Naive thymus-derived CD8-positive, alpha-beta T cell (primary cell): ENCODE data around the gene RAC3. TPM values are rescaled to one million over a fixed set of nuclear protein-coding genes. Genes with fewer than 3 reads are reported as not detected.

Experiments used
- ATAC-seq, 2 donors: fragments of 150-1000 bp; cut with Tn5 transposase in 1 of 2; sonication (Bioruptor Pico), chemical (Tn5 transposase) in 1 of 2; 1 replicate in 1 of 2; 2 replicates in 1 of 2; pipeline ENCODE4 v1.10.0; 2021; ENCODE audit warnings: mild to moderate bottlenecking in 2 of 2, moderate library complexity in 2 of 2
- POLR2A ChIA-PET: fragments of 350-600 bp; sonication (Branson Sonifier 250); formaldehyde crosslinking; loops from one replicate; lab custom pipeline; 2021; ENCODE audit warnings: antibody characterized with exemption; lab: Charles Lee
- DNase-seq, 10 donors: peaks; one replicate each; pipeline versions ENCODE4 v3.0.0 to v3.0.0-alpha.2; 2020 to 2022
- H3K27ac Mint-ChIP-seq, 10 donors: one replicate each; pipeline ENCODE4 v1.8.0; 2020 to 2022; ENCODE audit warnings: mild to moderate bottlenecking in 10 of 10, mixed read lengths in 10 of 10, moderate library complexity in 4 of 10, inconsistent platforms in 1 of 10
- H3K27me3 Mint-ChIP-seq, 5 donors: one replicate each; pipeline ENCODE4 v1.8.0; 2021 to 2022; ENCODE audit warnings: mixed read lengths in 5 of 5
- H3K36me3 Mint-ChIP-seq, 3 donors: one replicate each; pipeline ENCODE4 v1.8.0; 2020 to 2022; ENCODE audit warnings: mixed read lengths in 3 of 3, mild to moderate bottlenecking in 2 of 3, inconsistent platforms in 1 of 3
- H3K4me1 Mint-ChIP-seq, 4 donors: one replicate each; pipeline ENCODE4 v1.8.0; 2021 to 2022; ENCODE audit warnings: mixed read lengths in 4 of 4
- H3K4me3 Mint-ChIP-seq, 10 donors: one replicate each; pipeline ENCODE4 v1.8.0; 2020 to 2022; ENCODE audit warnings: mild to moderate bottlenecking in 10 of 10, mixed read lengths in 10 of 10, moderate library complexity in 6 of 10, inconsistent platforms in 1 of 10
- H3K9me3 Mint-ChIP-seq, 9 donors: one replicate each; pipeline ENCODE4 v1.8.0; 2020 to 2022; ENCODE audit warnings: mixed read lengths in 9 of 9, mild to moderate bottlenecking in 3 of 9, inconsistent platforms in 1 of 9, moderate library complexity in 1 of 9
- polyA plus RNA-seq, 3 donors: library from polyadenylated mRNA; unstranded; fragments of 300-500 nt; fragmentation: Illumina TruSeq; gene quantifications; one replicate each; pipeline ENCODE4 v1.2.3, GENCODE V29; 2021
- total RNA-seq, 8 experiments: library from RNA in 2 of 8; stranded (reverse) in 2 of 8; gene quantifications; one replicate each; pipeline ENCODE4 v1.2.3 and lab custom pipeline; 2021 to 2026

RAC3 gene
- total and polyA plus RNA-seq, 5 experiments from 2014 or later, result 1.4 to 1.5 TPM; not detected in 3

GRCh38 chr17:82059272-82060000, 28.0 kb downstream of the RAC3 start:
- Mint-ChIP-seq H3K27me3 (no peaks in the 10 kb centered on the region), H3K4me3 (no peak overlapping the region), H3K27ac (peak overlapping the region in 1 of 10 donors; percentile 86), H3K4me1 (peaks cover 0 to 18% (median 6%) of the 10 kb centered on the region in 4 donors), H3K9me3 (no peaks in the 10 kb centered on the region), H3K36me3 (peaks cover 0 to 25% (median 1%) of the 10 kb centered on the region in 3 donors)
- POLR2A ChIA-PET, result no interaction called here
- ATAC-seq (no peak), DNase-seq (peak in 1 of 10 donors; percentile 46)

- Mint-ChIP-seq H3K9me3 (no peaks in the 10 kb centered on the region), H3K36me3 (peaks cover 0 to 25% (median 1%) of the 10 kb centered on the region in 3 donors), H3K27me3 (no peaks in the 10 kb centered on the region), H3K4me1 (peaks cover 0 to 19% (median 6%) of the 10 kb centered on the region in 4 donors), H3K4me3 (no peak overlapping the region), H3K27ac (peak overlapping the region in 3 of 10 donors; percentile 34 to 86 (median 70))
- ATAC-seq (no peak), DNase-seq (no peak)
- POLR2A ChIA-PET, result no interaction called here
Observed at GRCh38 chr17:82060001-82060380, 28.5 kb downstream of the RAC3 start.

- H3K36me3 Mint-ChIP-seq, result peaks cover 0 to 25% (median 1%) of the 10 kb centered on the region in 3 donors
Observed at GRCh38 chr17:82060614-82061013, 29.1 kb downstream of the RAC3 start.

GRCh38 chr17:82061047-82061925, 29.8 kb downstream of the RAC3 start:
- H3K36me3 Mint-ChIP-seq, result peaks cover 0 to 21% (median 1%) of the 10 kb centered on the region in 3 donors

More at GRCh38 chr17:82060614-82061013, 29.1 kb downstream of the RAC3 start:
- no peak for ATAC-seq
- H3K4me1 Mint-ChIP-seq, result peaks cover 0 to 15% (median 6%) of the 10 kb centered on the region in 4 donors
- H3K27ac Mint-ChIP-seq, result no peak overlapping the region
- H3K9me3 Mint-ChIP-seq, result no peaks in the 10 kb centered on the region
- H3K4me3 Mint-ChIP-seq, result no peak overlapping the region
- H3K27me3 Mint-ChIP-seq, result no peaks in the 10 kb centered on the region
- no peak for DNase-seq
- POLR2A ChIA-PET, result no interaction called here

GRCh38 chr17:82062076-82062983, 30.9 kb downstream of the RAC3 start:
- Mint-ChIP-seq H3K27ac (peak overlapping the region in 3 of 10 donors; percentile 2 to 60 (median 49)), H3K9me3 (no peaks in the 10 kb centered on the region), H3K36me3 (peaks cover 0 to 18% (median 1%) of the 10 kb centered on the region in 3 donors), H3K27me3 (no peaks in the 10 kb centered on the region), H3K4me1 (peaks cover 4 to 27% (median 12%) of the 10 kb centered on the region in 4 donors), H3K4me3 (peak overlapping the region in 3 of 10 donors; percentile 19 to 45 (median 37))
- POLR2A ChIA-PET, result interaction anchor here (0.9 to 1.6 kb wide), 2 partner anchors 11 to 25 kb away, joined by 3 to 8 read pairs; partner anchors contain the start of genes DCXR, GPS1 and RFNG
- no peak for ATAC-seq
- DNase-seq, result peak in 1 of 10 donors; percentile 56

More at GRCh38 chr17:82061047-82061925, 29.8 kb downstream of the RAC3 start:
- POLR2A ChIA-PET, result interaction anchor here (0.9 to 1.6 kb wide), 2 partner anchors 10 to 24 kb away, joined by 3 to 8 read pairs; partner anchors contain the start of genes DCXR, GPS1 and RFNG
- H3K27ac Mint-ChIP-seq, result no peak overlapping the region
- no peaks in the 10 kb centered on the region for H3K27me3 Mint-ChIP-seq
- peaks cover 4 to 18% (median 7%) of the 10 kb centered on the region in 4 donors for H3K4me1 Mint-ChIP-seq
- DNase-seq (peak in 1 of 10 donors; percentile 58), ATAC-seq (no peak)
- H3K9me3 Mint-ChIP-seq, result no peaks in the 10 kb centered on the region
- no peak overlapping the region for H3K4me3 Mint-ChIP-seq

- H3K27ac Mint-ChIP-seq, result no peak overlapping the region
- peak in 1 of 10 donors; percentile 60 for DNase-seq
- ATAC-seq, result no peak
- H3K36me3 Mint-ChIP-seq, result peaks cover 0 to 14% (median 1%) of the 10 kb centered on the region in 3 donors
- H3K4me3 Mint-ChIP-seq, result peak overlapping the region in 1 of 10 donors; percentile 66
- H3K4me1 Mint-ChIP-seq, result peaks cover under 1 to 29% (median 12%) of the 10 kb centered on the region in 4 donors
- POLR2A ChIA-PET, result interaction anchor here (1.6 kb wide), 1 partner anchor 12 kb away, joined by 8 read pairs; the partner anchor contains the start of genes GPS1 and RFNG
- no peaks in the 10 kb centered on the region for H3K27me3 Mint-ChIP-seq
- H3K9me3 Mint-ChIP-seq, result no peaks in the 10 kb centered on the region
Observed at GRCh38 chr17:82062984-82063368, 31.5 kb downstream of the RAC3 start.

GRCh38 chr17:82063424-82064415, 32.2 kb downstream of the RAC3 start:
- DNase-seq, result peak in 1 of 10 donors; percentile 50
- POLR2A ChIA-PET, result interaction anchor here (2.7 to 4.5 kb wide), 2 partner anchors 8 to 12 kb away, joined by 15 to 38 read pairs; partner anchors contain the start of genes GPS1 and RFNG
- no peaks in the 10 kb centered on the region for H3K9me3 Mint-ChIP-seq
- peaks cover 0 to 29% (median 12%) of the 10 kb centered on the region in 4 donors for H3K4me1 Mint-ChIP-seq
- H3K4me3 Mint-ChIP-seq, result peak overlapping the region; percentile 41 to 83 (median 66)
- no peak for ATAC-seq
- peak overlapping the region in 9 of 10 donors; percentile 32 to 87 (median 58) for H3K27ac Mint-ChIP-seq
- peaks cover 0 to 9% (median 1%) of the 10 kb centered on the region in 3 donors for H3K36me3 Mint-ChIP-seq
- H3K27me3 Mint-ChIP-seq, result no peaks in the 10 kb centered on the region

GRCh38 chr17:82064433-82065192, 33.1 kb downstream of the RAC3 start:
- ATAC-seq (no peak), DNase-seq (no peak)
- peak overlapping the region; percentile 41 to 83 (median 66) for H3K4me3 Mint-ChIP-seq
- no peaks in the 10 kb centered on the region for H3K9me3 Mint-ChIP-seq
- H3K4me1 Mint-ChIP-seq, result peaks cover 0 to 29% (median 12%) of the 10 kb centered on the region in 4 donors
- peaks cover 0 to 8% (median 1%) of the 10 kb centered on the region in 3 donors for H3K36me3 Mint-ChIP-seq
- POLR2A ChIA-PET, result interaction anchor here (1.1 to 4.5 kb wide), 10 partner anchors 8 to 231 kb away, joined by 3 to 38 read pairs (median 6); partner anchors contain the start of genes CENPX, DCXR, FASN and GPS1
- no peaks in the 10 kb centered on the region for H3K27me3 Mint-ChIP-seq
- peak overlapping the region in 9 of 10 donors; percentile 37 to 87 (median 63) for H3K27ac Mint-ChIP-seq

GRCh38 chr17:82065193-82065637, 33.7 kb downstream of the RAC3 start:
- H3K4me1 Mint-ChIP-seq, result peaks cover 0 to 29% (median 12%) of the 10 kb centered on the region in 4 donors
- peak in 3 of 10 donors; percentile 25 to 63 (median 38) for DNase-seq
- peak overlapping the region; percentile 41 to 83 (median 66) for H3K4me3 Mint-ChIP-seq
- no peaks in the 10 kb centered on the region for H3K9me3 Mint-ChIP-seq
- H3K27ac Mint-ChIP-seq, result peak overlapping the region in 6 of 10 donors; percentile 41 to 83 (median 62)
- H3K36me3 Mint-ChIP-seq, result peaks cover 0 to 4% (median under 1%) of the 10 kb centered on the region in 3 donors
- H3K27me3 Mint-ChIP-seq, result no peaks in the 10 kb centered on the region
- POLR2A ChIA-PET, result interaction anchor here (0.6 to 4.5 kb wide), 13 partner anchors 9 to 231 kb away, joined by 3 to 38 read pairs (median 4); partner anchors contain the start of genes CENPX, DCXR, FASN and GPS1
- ATAC-seq, result peak; percentile 76 to 78
